Panc1 (cell line): Measurements from ENCODE around the gene CHMP1A. TPM values are rescaled to one million over a fixed set of nuclear protein-coding genes. Genes with fewer than 3 reads are reported as not detected.

Experiments used
- ATAC-seq: fragments of 200-7000 bp; cut with Tn5 transposase; 2 replicates; pipeline ENCODE4 v1.9.1; 2020; ENCODE audit warnings: mild to moderate bottlenecking, moderate library complexity
- Bru-seq: library from RNA; stranded (reverse); fragments of 400-500 nt; gene quantifications from one replicate; lab custom pipeline; 2021; lab: Mats Ljungman, UMichigan
- BruChase-seq, 2 experiments: library from RNA; stranded (reverse); fragments of 400-500 nt; gene quantifications; one replicate each; lab custom pipeline; 2021; lab: Mats Ljungman, UMichigan
- BruUV-seq: library from RNA; stranded (reverse); fragments of 400-500 nt; replicated peaks from 2 replicates; lab custom pipeline; 2021; lab: Mats Ljungman, UMichigan
- CTCF ChIA-PET: fragments of 300-600 bp; sonication (Branson Sonifier 250); formaldehyde crosslinking; loops from one replicate; lab custom pipeline; 2022; ENCODE audit warnings: antibody characterized with exemption; lab: Charles Lee
- POLR2A ChIA-PET: fragments of 300-600 bp; sonication (Branson Sonifier 250); formaldehyde crosslinking; loops from one replicate; lab custom pipeline; 2022; ENCODE audit warnings: antibody characterized with exemption; lab: Charles Lee
- DNase-seq: peaks from one replicate; pipeline ENCODE4 v3.0.0-alpha.2; 2010; ENCODE audit warnings: low read depth, low spot score
- H3K27ac ChIP-seq: 2 replicates; pipeline ENCODE4 v1.5.1; 2011; ENCODE audit warnings: mild to moderate bottlenecking, low read length, inconsistent platforms
- H3K27me3 ChIP-seq: fragments of 200-500 bp; sonication (Bioruptor generic); 2 replicates; pipeline ENCODE4 v1.6.0; 2014; ENCODE audit warnings: low read length, inconsistent platforms; ENCODE audit not compliant: control insufficient read depth, insufficient read depth
- H3K36me3 ChIP-seq: fragments of 200-500 bp; sonication (Bioruptor generic); 2 replicates; pipeline ENCODE4 v1.5.1; 2014; ENCODE audit warnings: inconsistent platforms, mild to moderate bottlenecking, low read length, moderate library complexity; ENCODE audit not compliant: control insufficient read depth, insufficient read depth
- H3K4me1 ChIP-seq: 2 replicates; pipeline ENCODE4 v1.5.1; 2011; ENCODE audit warnings: inconsistent platforms, mild to moderate bottlenecking, low read length, moderate library complexity; ENCODE audit not compliant: control insufficient read depth, insufficient read depth
- H3K4me3 ChIP-seq, 2 experiments: 2 replicates each; pipeline ENCODE4 v1.5.1; 2011 to 2012; ENCODE audit warnings: low read depth in 2 of 2, low read length in 2 of 2, mild to moderate bottlenecking in 2 of 2, inconsistent platforms in 1 of 2, moderate library complexity in 1 of 2
- H3K9me3 ChIP-seq: fragments of 200-500 bp; sonication (Bioruptor generic); 2 replicates; pipeline ENCODE4 v1.5.1; 2014; ENCODE audit warnings: low read depth, mild to moderate bottlenecking, inconsistent platforms, low read length, moderate library complexity; ENCODE audit not compliant: control insufficient read depth, insufficient read depth
- CTCF ChIP-seq: fragments of 450-650 bp; IDR thresholded peaks from 2 replicates; pipeline ENCODE4 v1.5.1; 2017; ENCODE audit warnings: mild to moderate bottlenecking
- POLR2AphosphoS5 ChIP-seq: IDR thresholded peaks from 2 replicates; pipeline ENCODE4 v1.6.1; 2012; ENCODE audit warnings: mild to moderate bottlenecking, low read depth, low read length, moderate library complexity
- REST ChIP-seq, 2 experiments: IDR thresholded peaks; 2 replicates each; pipeline ENCODE4 v1.6.1; 2011 to 2012; ENCODE audit warnings: low read depth in 2 of 2, control low read depth in 1 of 2, low read length in 1 of 2, mild to moderate bottlenecking in 1 of 2, moderate library complexity in 1 of 2; ENCODE audit not compliant: insufficient read depth in 1 of 2
- SIN3A ChIP-seq: IDR thresholded peaks from 2 replicates; pipeline ENCODE4 v1.6.1; 2012; ENCODE audit warnings: low read depth, mild to moderate bottlenecking, low read length, moderate library complexity, borderline replicate concordance; ENCODE audit not compliant: insufficient read depth
- TCF7L2 ChIP-seq: IDR thresholded peaks from 2 replicates; pipeline ENCODE4 v1.6.1; 2011; ENCODE audit warnings: mild to moderate bottlenecking, low read depth, low read length, inconsistent platforms
- in situ Hi-C: cut with HindIII; loops from 2 replicates; pipeline ENCODE4 v1.10.0; 2016; ENCODE audit warnings: low sequenced_read_pairs, low pct_unique_long_range_greater_than_20kb
- intact Hi-C: fragments of 100-400 bp; cut with micrococcal nuclease; formaldehyde crosslinking; loops from one replicate; pipeline ENCODE4 v1.10.0; 2022; ENCODE audit not compliant: unreplicated experiment
- long read RNA-seq: library from polyadenylated mRNA; unstranded; transcript quantifications from one replicate; pipeline ENCODE4 v2.0.0, GENCODE V29; 2021; ENCODE audit not compliant: unreplicated experiment
- polyA plus RNA-seq: library from polyadenylated mRNA; unstranded; fragments of >200 nt; gene quantifications from one replicate; pipeline ENCODE4 v1.2.1, GENCODE V29; 2012; ENCODE audit warnings: missing spikeins; ENCODE audit not compliant: insufficient read length
- total RNA-seq: library from RNA; stranded (reverse); gene quantifications from one replicate; pipeline ENCODE4 v1.2.1, GENCODE V29; 2021; ENCODE audit not compliant: unreplicated experiment

The CHMP1A gene
- 98.0 TPM for total RNA-seq
- 121 TPM for polyA plus RNA-seq
- percentile 67 among the genes with signal in this experiment for Bru-seq, nascent RNA
- percentile 76 among the genes with signal in this experiment for BruChase-seq, experiment 1, labeled RNA remaining after a 2-hour chase
- percentile 89 among the genes with signal in this experiment for BruChase-seq, experiment 2, labeled RNA remaining after a 6-hour chase
- long read RNA-seq, transcript CHMP1A-204 (2 exons, 2,007 nt) = minor isoform, 5 of 262 reads
- long read RNA-seq, transcript CHMP1A-202 (6 exons, 2,295 nt) = major isoform, 13 of 262 reads
- long read RNA-seq, partial matches to known transcripts = 9 of 262 reads
- long read RNA-seq, other reads (novel, unspliced or antisense) = 232 of 262 reads

- H3K9me3 ChIP-seq = no peaks in the 10 kb centered on the region
- no peaks in the 10 kb centered on the region for H3K4me1 ChIP-seq
- peak within 1 kb of the TSS; percentile 92 to 96 for H3K4me3 ChIP-seq
- no peaks in the 10 kb centered on the region for H3K27me3 ChIP-seq
- intact Hi-C loops (no loop called here), in situ Hi-C loops (no loop called here)
- ATAC-seq = peak; percentile 96
- H3K27ac ChIP-seq = peak within 1 kb of the TSS; percentile 93
- no TSS peak for BruUV-seq
- POLR2A ChIA-PET = interaction anchor here (0.6 to 0.9 kb wide), 2 partner anchors 9 to 57 kb away, joined by 9 to 11 read pairs; no protein-coding TSS in a partner anchor
- TF ChIP-seq CTCF (no peak), SIN3A (peak; percentile 90; the same call in 1 of the 2 replicates)
- H3K36me3 ChIP-seq = peaks cover 18% of the 10 kb centered on the region
- CTCF ChIA-PET = interaction anchor here (0.6 kb wide), 2 partner anchors 72 to 99 kb away, joined by 10 to 12 read pairs; no protein-coding TSS in a partner anchor
- peak; percentile 28 for DNase-seq
Observed at GRCh38 chr16:89657442-89658220, at the start of gene CHMP1A, which contains the start of gene SPATA33. Gene CHMP1A (minus strand): TSS chr16:89657708. CDS start chr16:89657588, 120 bp downstream. Gene SPATA33 (plus strand): TSS chr16:89657836. CDS start chr16:89657912, 76 bp downstream.

GRCh38 chr16:89706518-89707260, 49.2 kb upstream of the CHMP1A start:
- H3K27ac ChIP-seq = no peak overlapping the region
- 0 out of 2 replicates have a peak, but pooled peaks cover 5% of the 10 kb centered on the region for H3K4me1 ChIP-seq
- H3K36me3 ChIP-seq = no peaks in the 10 kb centered on the region
- POLR2A ChIA-PET = no interaction called here
- no peaks in the 10 kb centered on the region for H3K9me3 ChIP-seq
- DNase-seq (no peak), ATAC-seq (no peak)
- in situ Hi-C loops (no loop called here), intact Hi-C loops (no loop called here)
- no peaks in the 10 kb centered on the region for H3K27me3 ChIP-seq
- CTCF ChIA-PET = interaction anchor here (0.6 to 1.4 kb wide), 3 partner anchors 10 to 106 kb away, joined by 3 to 9 read pairs (median 4); no protein-coding TSS in a partner anchor
- TF ChIP-seq REST (IDR thresholded peaks at IDR 0.05; ENCODE audit: insufficient read depth in 1 of 2, low read depth in 2 of 2, low read length in 1 of 2) (no peak), CTCF (no peak), TCF7L2 (no peak), POLR2AphosphoS5 (no peak), SIN3A (no peak)
- no peak overlapping the region for H3K4me3 ChIP-seq
- no TSS peak for BruUV-seq
